Osteocyte (in vitro differentiated cells): ENCODE data around the gene MYOCD. TPM values are rescaled to one million over a fixed set of nuclear protein-coding genes. Genes with fewer than 3 reads are reported as not detected.

Experiments used
- DNase-seq: peaks from one replicate; pipeline ENCODE4 v3.0.0; 2021; ENCODE audit warnings: mixed read lengths; ENCODE audit not compliant: unreplicated experiment; ENCODE audit errors: extremely low spot score
- H3K27ac Mint-ChIP-seq: one replicate; pipeline ENCODE4 v1.8.0; 2021; ENCODE audit warnings: mild to moderate bottlenecking, mixed read lengths; ENCODE audit not compliant: unreplicated experiment
- H3K27me3 Mint-ChIP-seq: one replicate; pipeline ENCODE4 v1.8.0; 2021; ENCODE audit warnings: mixed read lengths; ENCODE audit not compliant: unreplicated experiment
- H3K36me3 Mint-ChIP-seq: one replicate; pipeline ENCODE4 v1.8.0; 2021; ENCODE audit warnings: mixed read lengths; ENCODE audit not compliant: unreplicated experiment
- H3K4me1 Mint-ChIP-seq: one replicate; pipeline ENCODE4 v1.8.0; 2021; ENCODE audit warnings: mixed read lengths; ENCODE audit not compliant: unreplicated experiment
- H3K4me3 Mint-ChIP-seq: one replicate; pipeline ENCODE4 v1.8.0; 2021; ENCODE audit warnings: mild to moderate bottlenecking, moderate library complexity, mixed read lengths; ENCODE audit not compliant: unreplicated experiment
- H3K9me3 Mint-ChIP-seq: one replicate; pipeline ENCODE4 v1.8.0; 2021; ENCODE audit warnings: mixed read lengths; ENCODE audit not compliant: unreplicated experiment
- CTCF ChIP-seq: fragments of 200-600 bp; sonication (generic); IDR thresholded peaks from 2 replicates; pipeline ENCODE4 v1.5.0; 2021; ENCODE audit warnings: antibody characterized with exemption, mild to moderate bottlenecking, moderate library complexity
- total RNA-seq: library from RNA; stranded (reverse); gene quantifications from 2 replicates; pipeline ENCODE4 v1.2.1, GENCODE V29; 2021

The MYOCD gene
- total RNA-seq, 1 donor from 2014 or later: 13.7 TPM

- no peak for DNase-seq
- H3K27me3 Mint-ChIP-seq: peaks cover 5% of the 10 kb centered on the region
- H3K9me3 Mint-ChIP-seq: peaks cover 16% of the 10 kb centered on the region
- no peaks in the 10 kb centered on the region for H3K4me1 Mint-ChIP-seq
- no peak overlapping the region for H3K4me3 Mint-ChIP-seq
- TF ChIP-seq CTCF: no peak
- peaks cover 2% of the 10 kb centered on the region for H3K36me3 Mint-ChIP-seq
- no peak overlapping the region for H3K27ac Mint-ChIP-seq
Measured at GRCh38 chr17:12813664-12814063, 148.0 kb downstream of the MYOCD start.

GRCh38 chr17:12814718-12815117 is 149.0 kb downstream of the MYOCD start:
- H3K36me3 Mint-ChIP-seq: peaks cover 2% of the 10 kb centered on the region

GRCh38 chr17:12815642-12816141 is 150.0 kb downstream of the MYOCD start:
- no peak for DNase-seq
- peaks cover under 1% of the 10 kb centered on the region for H3K4me1 Mint-ChIP-seq
- H3K27ac Mint-ChIP-seq: no peak overlapping the region
- H3K36me3 Mint-ChIP-seq: peaks cover 2% of the 10 kb centered on the region
- peaks cover 5% of the 10 kb centered on the region for H3K27me3 Mint-ChIP-seq
- TF ChIP-seq CTCF: no peak
- H3K9me3 Mint-ChIP-seq: peaks cover 4% of the 10 kb centered on the region
- H3K4me3 Mint-ChIP-seq: no peak overlapping the region

More at GRCh38 chr17:12814718-12815117, 149.0 kb downstream of the MYOCD start:
- no peak overlapping the region for H3K27ac Mint-ChIP-seq
- peaks cover 5% of the 10 kb centered on the region for H3K27me3 Mint-ChIP-seq
- H3K9me3 Mint-ChIP-seq: peaks cover 5% of the 10 kb centered on the region
- no peak for DNase-seq
- H3K4me1 Mint-ChIP-seq: no peaks in the 10 kb centered on the region
- H3K4me3 Mint-ChIP-seq: no peak overlapping the region
- TF ChIP-seq CTCF: no peak

Other genes starting within 250 kb of the MYOCD start
- gene ARHGAP44, start 123.6 kb downstream of the MYOCD start, total RNA-seq: 4.9 and 7.2 TPM in 2 replicates